ENCODE measurements around the gene FGD5. TPM values are rescaled to one million over a fixed set of nuclear protein-coding genes. Genes with fewer than 3 reads are reported as not detected.

Gene FGD5
- total RNA-seq, 3 donors from 2014 or later, result 7.3 to 28.2 (median 18.7) TPM

DNA sequence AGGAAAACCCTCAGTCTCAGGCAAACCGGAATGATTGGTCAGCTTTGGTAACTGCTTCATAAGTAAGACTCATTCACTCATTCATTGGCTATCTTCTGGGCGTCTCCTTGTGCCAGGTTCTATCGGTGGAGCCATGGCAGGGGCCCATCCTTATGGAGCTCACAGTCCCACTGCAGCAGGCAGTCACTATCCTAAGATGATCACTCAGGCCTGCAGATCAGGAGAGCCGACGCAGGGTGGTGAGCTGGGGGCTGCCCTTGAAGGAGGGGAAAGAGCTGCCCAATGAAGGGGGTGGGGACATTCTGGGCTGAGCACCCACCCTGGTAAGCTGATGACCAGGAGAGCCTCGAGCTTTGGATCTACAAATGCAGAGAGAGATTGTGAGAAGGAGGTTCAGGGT, 20.5 kb upstream of the FGD5 start:
- intact Hi-C loops (cut with DNase I; ENCODE audit: low total_unique reads), result no loop called here
- H3K27me3 ChIP-seq, result no peaks in the 10 kb centered on the region
- TF ChIP-seq POLR2A (IDR thresholded peaks at IDR 0.05) (no peak), POLR2AphosphoS5 (IDR thresholded peaks at IDR 0.05) (no peak), CTCF (IDR thresholded peaks at IDR 0.05) (no peak)

GRCh38 chr3:14799146-14799545, 19.6 kb upstream of the FGD5 start:
- no peaks in the 10 kb centered on the region for H3K9me3 ChIP-seq
- no peak overlapping the region for H3K4me3 ChIP-seq
- intact Hi-C loops (cut with DNase I; ENCODE audit: low total_unique reads), result no loop called here
- DNase-seq (ENCODE audit: low spot score in 2 of 2), result no peak
- no peaks in the 10 kb centered on the region for H3K27me3 ChIP-seq
- H3K36me3 ChIP-seq, result no peaks in the 10 kb centered on the region
- H3K4me1 ChIP-seq, result no peaks in the 10 kb centered on the region
- TF ChIP-seq CTCF (IDR thresholded peaks at IDR 0.05) (no peak), POLR2AphosphoS5 (IDR thresholded peaks at IDR 0.05) (no peak), POLR2A (IDR thresholded peaks at IDR 0.05) (no peak)
- H3K27ac ChIP-seq, result no peak overlapping the region

More for the DNA sequence above, 20.5 kb upstream of the FGD5 start:
- Histone ChIP-seq H3K27ac (no peak overlapping the region), H3K4me1 (no peaks in the 10 kb centered on the region), H3K36me3 (no peaks in the 10 kb centered on the region), H3K9me3 (no peaks in the 10 kb centered on the region), H3K4me3 (no peak overlapping the region)
- no peak for DNase-seq (ENCODE audit: low spot score in 2 of 2)

DNA sequence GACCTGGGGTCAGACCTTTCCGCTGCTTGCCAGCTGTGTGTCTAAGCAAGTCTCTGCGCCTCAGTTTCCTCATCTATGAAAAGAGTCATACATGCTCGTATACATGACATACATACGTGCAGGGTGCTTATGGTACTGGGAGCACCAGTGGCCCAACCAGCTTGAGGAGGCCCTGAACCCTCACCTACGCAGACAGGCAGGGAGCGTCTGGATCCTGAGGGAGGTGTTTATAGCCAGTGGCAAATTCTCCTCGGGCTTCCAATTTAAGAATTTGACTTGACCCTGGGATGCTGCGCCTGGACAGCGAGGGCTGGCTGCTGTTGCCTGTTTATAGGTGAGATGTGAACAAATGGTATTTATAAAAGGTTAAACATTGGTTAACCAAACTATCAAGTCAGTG, 17.7 kb upstream of the FGD5 start:
- no peaks in the 10 kb centered on the region for H3K27me3 ChIP-seq
- H3K27ac ChIP-seq, result no peak overlapping the region
- DNase-seq (ENCODE audit: low spot score in 2 of 2), result no peak
- TF ChIP-seq CTCF (IDR thresholded peaks at IDR 0.05) (no peak), POLR2AphosphoS5 (IDR thresholded peaks at IDR 0.05) (no peak), POLR2A (IDR thresholded peaks at IDR 0.05) (no peak)
- H3K9me3 ChIP-seq, result no peaks in the 10 kb centered on the region
- no peak overlapping the region for H3K4me3 ChIP-seq
- no peaks in the 10 kb centered on the region for H3K4me1 ChIP-seq
- intact Hi-C loops (cut with DNase I; ENCODE audit: low total_unique reads), result loop anchor here (10.0 kb wide), 1 partner anchor 316 kb away; no protein-coding TSS in a partner anchor
- H3K36me3 ChIP-seq, result no peaks in the 10 kb centered on the region

DNA sequence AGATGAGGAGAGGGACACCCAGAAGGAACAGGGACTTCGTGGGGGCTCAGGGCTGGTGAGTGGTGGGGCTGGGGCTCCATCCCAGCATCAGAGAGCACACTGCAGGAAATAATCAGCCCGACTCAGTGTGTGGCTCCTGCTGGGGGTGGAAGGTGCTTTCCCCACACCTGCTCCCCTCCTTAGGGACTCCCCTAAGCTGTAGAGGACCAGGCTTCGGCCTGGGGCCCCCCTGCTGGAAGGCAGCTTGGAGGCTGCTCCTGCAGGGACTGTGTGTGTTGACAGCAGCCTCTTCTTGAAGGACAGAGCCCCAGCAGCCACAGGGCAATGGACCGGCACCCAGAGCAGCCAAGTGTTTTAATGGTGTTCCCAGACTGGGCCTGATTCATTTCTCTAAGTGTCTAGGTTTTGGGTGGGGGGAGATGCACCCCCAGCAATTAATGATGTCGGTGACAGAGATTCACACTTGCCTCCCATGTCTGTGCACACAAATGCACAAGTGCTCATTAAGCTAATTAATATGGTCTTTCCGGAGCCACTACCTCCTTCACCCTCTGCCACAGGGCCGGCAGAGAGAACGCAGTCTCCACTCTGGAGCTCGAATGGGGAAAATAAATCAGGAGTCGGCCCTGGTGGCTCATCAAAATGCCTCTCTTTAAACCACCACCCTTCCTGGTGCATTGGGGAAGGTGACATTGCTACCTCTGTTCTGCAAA, 16.9 kb upstream of the FGD5 start:
- H3K27me3 ChIP-seq, result no peaks in the 10 kb centered on the region
- TF ChIP-seq CTCF (IDR thresholded peaks at IDR 0.05) (no peak), POLR2A (IDR thresholded peaks at IDR 0.05) (no peak), POLR2AphosphoS5 (IDR thresholded peaks at IDR 0.05) (no peak)
- H3K4me1 ChIP-seq, result no peaks in the 10 kb centered on the region
- peak overlapping the region in 1 of 2 donors; percentile 43 for H3K27ac ChIP-seq
- intact Hi-C loops (cut with DNase I; ENCODE audit: low total_unique reads), result loop anchor here (10.0 kb wide), 1 partner anchor 317 kb away; no protein-coding TSS in a partner anchor
- no peak overlapping the region for H3K4me3 ChIP-seq
- H3K36me3 ChIP-seq, result no peaks in the 10 kb centered on the region
- DNase-seq (ENCODE audit: low spot score in 2 of 2), result no peak
- H3K9me3 ChIP-seq, result no peaks in the 10 kb centered on the region

DNA sequence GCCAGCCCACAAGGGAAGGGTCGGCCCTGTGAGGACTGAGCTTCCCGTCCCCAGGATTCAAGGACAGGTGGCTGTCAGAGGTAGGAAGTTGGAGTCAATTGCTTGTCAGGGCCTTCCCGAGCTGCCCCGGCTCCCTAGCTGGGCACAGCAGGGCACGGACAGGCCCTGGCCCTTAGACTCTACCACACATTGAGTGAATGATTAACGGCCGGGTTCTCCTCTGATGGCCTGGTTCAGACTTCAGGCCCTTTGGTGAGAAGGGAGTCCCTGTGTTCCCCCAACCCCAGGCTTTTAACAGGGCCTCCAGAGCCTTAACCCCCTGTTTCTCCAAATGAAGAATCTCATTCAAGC, 16.4 kb upstream of the FGD5 start:
- TF ChIP-seq CTCF (IDR thresholded peaks at IDR 0.05) (no peak), POLR2AphosphoS5 (IDR thresholded peaks at IDR 0.05) (no peak), POLR2A (IDR thresholded peaks at IDR 0.05) (no peak)
- DNase-seq (ENCODE audit: low spot score in 2 of 2), result no peak
- peak overlapping the region in 1 of 2 donors; percentile 43 for H3K27ac ChIP-seq
- H3K4me3 ChIP-seq, result no peak overlapping the region
- H3K36me3 ChIP-seq, result no peaks in the 10 kb centered on the region
- H3K27me3 ChIP-seq, result no peaks in the 10 kb centered on the region
- intact Hi-C loops (cut with DNase I; ENCODE audit: low total_unique reads), result loop anchor here (10.0 kb wide), 1 partner anchor 318 kb away; no protein-coding TSS in a partner anchor
- H3K4me1 ChIP-seq, result no peaks in the 10 kb centered on the region
- H3K9me3 ChIP-seq, result no peaks in the 10 kb centered on the region
